IMR-90 (cell line): Measurements from ENCODE around the gene LYRM7. TPM values are rescaled to one million over a fixed set of nuclear protein-coding genes. Genes with fewer than 3 reads are reported as not detected.

Source experiments
- ATAC-seq: fragments of 200-7000 bp; cut with Tn5 transposase; 2 replicates; pipeline ENCODE4 v1.9.1; 2020; ENCODE audit warnings: low read depth, mild to moderate bottlenecking, moderate library complexity
- BruUV-seq: library from RNA; stranded (reverse); fragments of 400-500 nt; replicated peaks from 2 replicates; lab custom pipeline; 2021; lab: Mats Ljungman, UMichigan
- CTCF ChIA-PET: fragments of 300-600 bp; formaldehyde crosslinking; extraction: SDS; loops from one replicate; lab custom pipeline; 2021; ENCODE audit warnings: antibody characterized with exemption; lab: Yijun Ruan, JAX
- POLR2A ChIA-PET: fragments of 300-600 bp; sonication (Branson Sonifier 250); formaldehyde crosslinking; loops from one replicate; lab custom pipeline; 2022; ENCODE audit warnings: antibody characterized with exemption; ENCODE audit not compliant: unreplicated experiment; lab: Charles Lee
- DNase-seq: peaks from one replicate; pipeline ENCODE4 v3.0.0; 2013
- H2AFZ ChIP-seq: replicated peaks from 2 replicates; pipeline ENCODE3; 2013; ENCODE audit warnings: low read length, mild to moderate bottlenecking; ENCODE audit not compliant: poor library complexity
- H2AK5ac ChIP-seq: 2 replicates; pipeline ENCODE4 v1.6.1; 2013; ENCODE audit warnings: low read depth, low read length, inconsistent platforms
- H2AK9ac ChIP-seq: replicated peaks from 2 replicates; pipeline ENCODE3; 2013; ENCODE audit warnings: mild to moderate bottlenecking, low read depth, low read length, moderate library complexity; ENCODE audit not compliant: poor library complexity
- H2BK120ac ChIP-seq: 2 replicates; pipeline ENCODE4 v1.6.1; 2013; ENCODE audit warnings: low read depth, low read length, inconsistent platforms
- H2BK15ac ChIP-seq: 3 replicates; pipeline ENCODE4 v1.6.1; 2013; ENCODE audit warnings: low read depth, low read length, inconsistent platforms
- H2BK20ac ChIP-seq: 2 replicates; pipeline ENCODE4 v1.6.1; 2013; ENCODE audit warnings: low read depth, mild to moderate bottlenecking, inconsistent platforms, low read length, moderate library complexity
- H2BK5ac ChIP-seq: 2 replicates; pipeline ENCODE4 v1.6.1; 2013; ENCODE audit warnings: mild to moderate bottlenecking, low read depth, low read length, inconsistent platforms; ENCODE audit not compliant: poor library complexity, severe bottlenecking
- H3K14ac ChIP-seq: replicated peaks from 2 replicates; pipeline ENCODE4 v1.6.1; 2013; ENCODE audit warnings: low read depth, low read length, inconsistent platforms
- H3K18ac ChIP-seq: 2 replicates; pipeline ENCODE4 v1.6.1; 2013; ENCODE audit warnings: low read depth, low read length, control low read depth
- H3K23ac ChIP-seq: 2 replicates; pipeline ENCODE4 v1.6.1; 2013; ENCODE audit warnings: low read depth, low read length, inconsistent platforms
- H3K27ac ChIP-seq: 2 replicates; pipeline ENCODE4 v1.5.1; 2013; ENCODE audit warnings: mild to moderate bottlenecking, control low read depth, low read length; ENCODE audit not compliant: insufficient read depth
- H3K27me3 ChIP-seq: 2 replicates; pipeline ENCODE4 v1.6.1; 2013; ENCODE audit warnings: low read length; ENCODE audit not compliant: control insufficient read depth, insufficient read depth
- H3K36me3 ChIP-seq: 2 replicates; pipeline ENCODE4 v1.6.1; 2013; ENCODE audit warnings: low read length, mixed read lengths; ENCODE audit not compliant: control insufficient read depth, insufficient read depth
- H3K4ac ChIP-seq: 2 replicates; pipeline ENCODE4 v1.6.1; 2013; ENCODE audit warnings: low read depth, low read length, inconsistent platforms
- H3K4me1 ChIP-seq: 2 replicates; pipeline ENCODE4 v1.6.1; 2013; ENCODE audit warnings: low read length, mixed read lengths; ENCODE audit not compliant: control insufficient read depth, insufficient read depth
- H3K4me2 ChIP-seq: 2 replicates; pipeline ENCODE4 v1.6.1; 2013; ENCODE audit warnings: low read depth, mild to moderate bottlenecking, control low read depth, low read length, moderate library complexity
- H3K4me3 ChIP-seq: 2 replicates; pipeline ENCODE4 v1.5.1; 2013; ENCODE audit warnings: low read depth, mild to moderate bottlenecking, control low read depth, low read length, moderate library complexity; ENCODE audit not compliant: insufficient read depth
- H3K56ac ChIP-seq: 2 replicates; pipeline ENCODE4 v1.6.1; 2013; ENCODE audit warnings: low read length, inconsistent platforms; ENCODE audit not compliant: insufficient read depth; ENCODE audit errors: extremely low read depth
- H3K79me1 ChIP-seq, 2 experiments: 2 replicates each; pipeline ENCODE4 v1.6.1; 2013; ENCODE audit warnings: low read length in 2 of 2, inconsistent platforms in 1 of 2, low read depth in 1 of 2
- H3K9ac ChIP-seq: 2 replicates; pipeline ENCODE4 v1.6.1; 2013; ENCODE audit warnings: low read depth, low read length, control low read depth
- H3K9me1 ChIP-seq: 2 replicates; pipeline ENCODE4 v1.6.1; 2013; ENCODE audit warnings: low read length, inconsistent platforms; ENCODE audit not compliant: insufficient read depth
- H3K9me3 ChIP-seq: 2 replicates; pipeline ENCODE4 v1.6.1; 2013; ENCODE audit warnings: low read length; ENCODE audit not compliant: control insufficient read depth, insufficient read depth
- H4K20me1 ChIP-seq: 2 replicates; pipeline ENCODE4 v1.6.1; 2013; ENCODE audit warnings: low read length, inconsistent platforms; ENCODE audit not compliant: insufficient read depth
- H4K5ac ChIP-seq: 2 replicates; pipeline ENCODE4 v1.6.1; 2013; ENCODE audit warnings: mild to moderate bottlenecking, low read depth, low read length, control low read depth
- H4K8ac ChIP-seq, 2 experiments: 2 replicates each; pipeline ENCODE4 v1.6.1; 2013; ENCODE audit warnings: low read depth in 2 of 2, low read length in 2 of 2, control low read depth in 1 of 2, inconsistent platforms in 1 of 2
- H4K91ac ChIP-seq: 2 replicates; pipeline ENCODE4 v1.6.1; 2013; ENCODE audit warnings: low read depth, low read length, inconsistent platforms; ENCODE audit not compliant: insufficient read depth
- CEBPB ChIP-seq: IDR thresholded peaks from 2 replicates; pipeline ENCODE4 v1.6.1; 2012; ENCODE audit warnings: low read depth, low read length, improper control_type of control experiment
- CTCF ChIP-seq: conservative IDR thresholded peaks from 2 replicates; pipeline ENCODE4 v1.5.1; 2012; ENCODE audit warnings: mild to moderate bottlenecking, low read depth, low read length, improper control_type of control experiment
- FOS ChIP-seq: fragments of 150-350 bp; IDR thresholded peaks from 2 replicates; pipeline ENCODE4 v1.6.1; 2016; ENCODE audit warnings: low read depth, low read length
- MAFK ChIP-seq: IDR thresholded peaks from 2 replicates; pipeline ENCODE4 v1.6.1; 2012; ENCODE audit warnings: low read depth, low read length, improper control_type of control experiment
- MAZ ChIP-seq: IDR thresholded peaks from 2 replicates; pipeline ENCODE4 v1.6.1; 2012; ENCODE audit warnings: low read depth, mild to moderate bottlenecking, low read length, improper control_type of control experiment, moderate library complexity, borderline replicate concordance
- MXI1 ChIP-seq: IDR thresholded peaks from 2 replicates; pipeline ENCODE4 v1.6.1; 2012; ENCODE audit warnings: low read depth, mild to moderate bottlenecking, low read length, moderate library complexity, borderline replicate concordance
- NFE2L2 ChIP-seq: fragments of 150-350 bp; IDR thresholded peaks from 2 replicates; pipeline ENCODE4 v1.6.1; 2016; ENCODE audit warnings: low read depth, mild to moderate bottlenecking, low read length
- RAD21 ChIP-seq: IDR thresholded peaks from 2 replicates; pipeline ENCODE4 v1.6.1; 2012; ENCODE audit warnings: low read length, improper control_type of control experiment
- RCOR1 ChIP-seq: IDR thresholded peaks from 2 replicates; pipeline ENCODE4 v1.6.1; 2012; ENCODE audit warnings: mild to moderate bottlenecking, low read length, improper control_type of control experiment; ENCODE audit not compliant: insufficient replicate concordance
- RFX5 ChIP-seq: IDR thresholded peaks from 2 replicates; pipeline ENCODE4 v1.8.0; 2012; ENCODE audit warnings: low read depth, mild to moderate bottlenecking, low read length, moderate library complexity
- SMC3 ChIP-seq: fragments of 150-350 bp; IDR thresholded peaks from 2 replicates; pipeline ENCODE4 v1.6.1; 2016; ENCODE audit warnings: low read depth, mild to moderate bottlenecking, antibody characterized with exemption, low read length, moderate library complexity
- USF2 ChIP-seq: fragments of 150-350 bp; IDR thresholded peaks from 2 replicates; pipeline ENCODE4 v1.6.1; 2017; ENCODE audit warnings: mild to moderate bottlenecking, antibody characterized with exemption, low read length, low read depth
- WGBS, 2 experiments: methylation state at CpG; one replicate each; pipeline versions ENCODE4 v1.1.5 to v1.1.7; 2013; ENCODE audit warnings: missing lambda C conversion rate in 2 of 2; ENCODE audit not compliant: insufficient read length in 1 of 2; ENCODE audit errors: extremely low coverage in 2 of 2; 5-methylcytosine and 5-hydroxymethylcytosine counted together
- dilution Hi-C: fragments of 300-500 bp; cut with HindIII; formaldehyde crosslinking; loops from one replicate; pipeline ENCODE4 v1.14.3; 2018; ENCODE audit warnings: low sequenced_read_pairs; ENCODE audit not compliant: unreplicated experiment
- in situ Hi-C: fragments of 300-500 bp; cut with MboI; formaldehyde crosslinking; loops from 3 replicates; pipeline ENCODE4 v1.14.3; 2019; ENCODE audit warnings: low sequenced_read_pairs, inconsistent platforms, mixed read lengths
- intact Hi-C: fragments of 100-400 bp; cut with micrococcal nuclease; formaldehyde crosslinking; loops from 2 replicates; pipeline ENCODE4 v1.10.0; 2022
- polyA plus RNA-seq, 3 experiments: library from polyadenylated mRNA; depleted of rRNA; stranded (reverse); fragments of >200 nt; gene quantifications; 2 replicates each; pipeline ENCODE4 v1.2.3, GENCODE V29; 2012; ENCODE audit warnings: low replicate concordance in 1 of 3
- total RNA-seq: library from RNA; depleted of rRNA; stranded (reverse); fragments of >200 nt; gene quantifications from 2 replicates; pipeline ENCODE4 v1.2.3, GENCODE V29; 2012
- TF ChIP-seq, protein P1 (sequence below): fragments of 150-350 bp; IDR thresholded peaks from 2 replicates; pipeline ENCODE4 v1.6.1; 2016; ENCODE audit warnings: low read depth, mild to moderate bottlenecking, low read length, moderate library complexity, borderline replicate concordance

The LYRM7 gene
- total and polyA plus RNA-seq, 2 of the 4 experiments (the other 2 are of a cell fraction), result 2.5 to 3.4 TPM

DNA sequence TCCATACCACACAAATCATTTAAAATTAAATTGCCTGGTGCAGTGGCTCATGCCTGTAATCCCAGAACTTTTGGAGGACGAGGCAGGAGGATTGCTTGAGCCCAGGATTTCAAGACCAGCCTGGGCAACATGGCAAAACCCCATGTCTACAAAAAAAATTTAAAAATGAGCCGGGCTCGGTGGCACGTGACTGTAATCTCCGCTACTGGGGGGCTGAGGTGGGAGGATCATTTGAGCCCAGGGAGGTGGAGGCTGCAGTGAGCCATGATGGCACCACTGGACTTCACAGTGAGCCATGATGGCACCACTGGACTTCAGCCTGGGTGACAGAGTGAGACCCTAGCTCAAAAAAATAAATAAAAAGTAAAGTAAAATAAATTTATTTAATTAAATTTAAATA, 40.9 kb downstream of the LYRM7 start:
- H3K4me3 ChIP-seq, result no peak overlapping the region
- no peaks in the 10 kb centered on the region for H3K9me1 ChIP-seq
- no peaks in the 10 kb centered on the region for H4K20me1 ChIP-seq
- H3K4me1 ChIP-seq, result peaks cover 2% of the 10 kb centered on the region
- no peak overlapping the region for H2BK15ac ChIP-seq
- intact Hi-C loops, result no loop called here
- no peaks in the 10 kb centered on the region for H3K9me3 ChIP-seq
- H3K36me3 ChIP-seq, result no peaks in the 10 kb centered on the region
- BruUV-seq, result no TSS peak
- H3K4ac ChIP-seq, result no peak overlapping the region
- no peak overlapping the region for H3K23ac ChIP-seq
- H2BK20ac ChIP-seq, result no peak overlapping the region
- H2AFZ ChIP-seq, result no peak overlapping the region
- H3K18ac ChIP-seq, result no peak overlapping the region
- no peak overlapping the region for H2BK120ac ChIP-seq
- no peak overlapping the region for H3K56ac ChIP-seq
- H4K5ac ChIP-seq, result no peak overlapping the region
- CTCF ChIA-PET, result interaction anchor here (0.6 to 0.7 kb wide), 2 partner anchors 394 to 1178 kb away, joined by 3 to 4 read pairs; no protein-coding TSS in a partner anchor
- no peak overlapping the region for H2AK5ac ChIP-seq
- POLR2A ChIA-PET, result no interaction called here
- dilution Hi-C loops, result no loop called here
- no peaks in the 10 kb centered on the region for H3K27me3 ChIP-seq
- H2BK5ac ChIP-seq, result no peak overlapping the region
- H3K27ac ChIP-seq, result no peak overlapping the region
- no peak overlapping the region for H3K9ac ChIP-seq
- DNase-seq (no peak), ATAC-seq (no peak)
- no peak overlapping the region for H4K91ac ChIP-seq
- no peak overlapping the region for H2AK9ac ChIP-seq
- no peak overlapping the region for H4K8ac ChIP-seq
- no peaks in the 10 kb centered on the region for H3K79me1 ChIP-seq
- 93% methylated on average over 3 of the region's 5 CpGs; no CpG with 5 or more reads in 1 of the 2 experiments for WGBS, 2 experiments
- TF ChIP-seq RAD21 (no peak), MAZ (no peak), CEBPB (no peak), RCOR1 (no peak), MAFK (no peak), SMC3 (no peak), USF2 (no peak), NFE2L2 (no peak), CTCF (no peak), RFX5 (no peak), FOS (no peak), MXI1 (no peak)
- TF ChIP-seq, protein P1, sequence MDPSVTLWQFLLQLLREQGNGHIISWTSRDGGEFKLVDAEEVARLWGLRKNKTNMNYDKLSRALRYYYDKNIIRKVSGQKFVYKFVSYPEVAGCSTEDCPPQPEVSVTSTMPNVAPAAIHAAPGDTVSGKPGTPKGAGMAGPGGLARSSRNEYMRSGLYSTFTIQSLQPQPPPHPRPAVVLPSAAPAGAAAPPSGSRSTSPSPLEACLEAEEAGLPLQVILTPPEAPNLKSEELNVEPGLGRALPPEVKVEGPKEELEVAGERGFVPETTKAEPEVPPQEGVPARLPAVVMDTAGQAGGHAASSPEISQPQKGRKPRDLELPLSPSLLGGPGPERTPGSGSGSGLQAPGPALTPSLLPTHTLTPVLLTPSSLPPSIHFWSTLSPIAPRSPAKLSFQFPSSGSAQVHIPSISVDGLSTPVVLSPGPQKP, result no peak
- no peak overlapping the region for H3K4me2 ChIP-seq
- no peak overlapping the region for H3K14ac ChIP-seq
- in situ Hi-C loops, result no loop called here
